ENCODE results near the gene ROR1. TPM values are rescaled to one million over a fixed set of nuclear protein-coding genes. Genes with fewer than 3 reads are reported as not detected.

Gene ROR1
- total and polyA plus RNA-seq, 9 donors = 3.0 to 26.1 (median 15.0) TPM

GRCh38 chr1:63923302-63923701 is 149.5 kb downstream of the ROR1 start:
- H3K27ac ChIP-seq = no peak overlapping the region
- H3K27me3 ChIP-seq = no peaks in the 10 kb centered on the region
- no peaks in the 10 kb centered on the region for H3K4me1 ChIP-seq (ENCODE audit: insufficient read depth)
- DNase-seq = no peak
- no peak for TF ChIP-seq POLR2A (IDR thresholded peaks at IDR 0.05)
- TF ChIP-seq EP300 (IDR thresholded peaks at IDR 0.05) = no peak
- no peak for TF ChIP-seq CTCF (IDR thresholded peaks at IDR 0.05)
- no peak overlapping the region for H3K4me3 ChIP-seq
- no peaks in the 10 kb centered on the region for H3K9me3 ChIP-seq
- intact Hi-C loops (cut with DNase I) = no loop called here
- H3K36me3 ChIP-seq = no peaks in the 10 kb centered on the region
- WGBS, 3 donors = 93 to 97% (median 94%) methylated on average over 2 of the region's 2 CpGs

- DNase-seq = no peak
- Histone ChIP-seq H3K4me3 (no peak overlapping the region), H3K9me3 (no peaks in the 10 kb centered on the region), H3K4me1 (ENCODE audit: insufficient read depth) (no peaks in the 10 kb centered on the region), H3K27me3 (no peaks in the 10 kb centered on the region), H3K36me3 (no peaks in the 10 kb centered on the region), H3K27ac (no peak overlapping the region)
- intact Hi-C loops (cut with DNase I) = no loop called here
- 93 to 96% (median 94%) methylated on average over 3 of the region's 3 CpGs for WGBS, 3 donors
- no peak for TF ChIP-seq POLR2A (IDR thresholded peaks at IDR 0.05)
- TF ChIP-seq EP300 (IDR thresholded peaks at IDR 0.05) = no peak
- TF ChIP-seq CTCF (IDR thresholded peaks at IDR 0.05) = no peak
Measured at GRCh38 chr1:63924600-63924999, 150.8 kb downstream of the ROR1 start.

GRCh38 chr1:63928186-63929105 is 154.6 kb downstream of the ROR1 start:
- Histone ChIP-seq H3K36me3 (no peaks in the 10 kb centered on the region), H3K27me3 (no peaks in the 10 kb centered on the region), H3K9me3 (no peaks in the 10 kb centered on the region), H3K4me3 (no peak overlapping the region), H3K27ac (no peak overlapping the region), H3K4me1 (ENCODE audit: insufficient read depth) (no peaks in the 10 kb centered on the region)
- DNase-seq = no peak
- TF ChIP-seq CTCF (IDR thresholded peaks at IDR 0.05) (no peak), POLR2A (IDR thresholded peaks at IDR 0.05) (no peak), EP300 (IDR thresholded peaks at IDR 0.05) (no peak)
- WGBS, 3 donors = 65 to 70% (median 69%) methylated on average over 7 of the region's 7 CpGs
- intact Hi-C loops (cut with DNase I) = no loop called here

- TF ChIP-seq EP300 (IDR thresholded peaks at IDR 0.05) (no peak), POLR2A (IDR thresholded peaks at IDR 0.05) (no peak), CTCF (IDR thresholded peaks at IDR 0.05) (no peak)
- Histone ChIP-seq H3K36me3 (no peaks in the 10 kb centered on the region), H3K4me3 (no peak overlapping the region), H3K27me3 (no peaks in the 10 kb centered on the region), H3K27ac (no peak overlapping the region), H3K9me3 (no peaks in the 10 kb centered on the region), H3K4me1 (ENCODE audit: insufficient read depth) (no peaks in the 10 kb centered on the region)
- intact Hi-C loops (cut with DNase I) = no loop called here
- DNase-seq = no peak
- WGBS, 3 donors = 71 to 77% (median 77%) methylated on average over 3 of the region's 3 CpGs
Measured at GRCh38 chr1:63929106-63929478, 155.3 kb downstream of the ROR1 start.
